Measurements from ENCODE around the gene RHEB.

RHEB gene

GRCh38 chr7:151511270-151511669, 8.4 kb downstream of the RHEB start:
- H3K27ac ChIP-seq, result no peak overlapping the region

GRCh38 chr7:151509670-151510333, 9.9 kb downstream of the RHEB start:
- no peak overlapping the region for H3K4me3 ChIP-seq (ENCODE audit: low read depth, low read length)
- no peak for DNase-seq
- H3K36me3 ChIP-seq (replicated peaks), result no peaks in the 10 kb centered on the region
- H3K27me3 ChIP-seq (replicated peaks), result no peaks in the 10 kb centered on the region
- no peak for TF ChIP-seq CTCF (IDR thresholded peaks at IDR 0.05; ENCODE audit: low read depth, low read length, missing control alignments)
- H3K27ac ChIP-seq, result no peak overlapping the region
- in situ Hi-C loops (cut with HindIII; ENCODE audit: low pct_ligation_motif_present, low sequenced_read_pairs), result no loop called here

More at GRCh38 chr7:151511270-151511669, 8.4 kb downstream of the RHEB start:
- TF ChIP-seq CTCF (IDR thresholded peaks at IDR 0.05; ENCODE audit: low read depth, low read length, missing control alignments), result no peak
- H3K27me3 ChIP-seq (replicated peaks), result no peaks in the 10 kb centered on the region
- H3K36me3 ChIP-seq (replicated peaks), result no peaks in the 10 kb centered on the region
- in situ Hi-C loops (cut with HindIII; ENCODE audit: low pct_ligation_motif_present, low sequenced_read_pairs), result no loop called here
- DNase-seq, result no peak
- no peak overlapping the region for H3K4me3 ChIP-seq (ENCODE audit: low read depth, low read length)

- no peak for DNase-seq
- TF ChIP-seq CTCF (IDR thresholded peaks at IDR 0.05; ENCODE audit: low read depth, low read length, missing control alignments), result no peak
- in situ Hi-C loops (cut with HindIII; ENCODE audit: low pct_ligation_motif_present, low sequenced_read_pairs), result no loop called here
Observed at GRCh38 chr7:151508991-151509390, 10.7 kb downstream of the RHEB start.

GRCh38 chr7:151507806-151508205, 11.9 kb downstream of the RHEB start:
- no peak overlapping the region for H3K4me3 ChIP-seq (ENCODE audit: low read depth, low read length)

More at GRCh38 chr7:151508991-151509390, 10.7 kb downstream of the RHEB start:
- Histone ChIP-seq H3K27me3 (replicated peaks) (no peaks in the 10 kb centered on the region), H3K27ac (no peak overlapping the region), H3K36me3 (replicated peaks) (no peaks in the 10 kb centered on the region), H3K4me3 (ENCODE audit: low read depth, low read length) (no peak overlapping the region)

GRCh38 chr7:151506901-151507382, 12.8 kb downstream of the RHEB start:
- H3K4me3 ChIP-seq (ENCODE audit: low read depth, low read length), result no peak overlapping the region
- DNase-seq, result no peak
- peak; percentile 23 for TF ChIP-seq CTCF (IDR thresholded peaks at IDR 0.05; ENCODE audit: low read depth, low read length, missing control alignments)
- H3K27ac ChIP-seq, result no peak overlapping the region
- H3K27me3 ChIP-seq (replicated peaks), result no peaks in the 10 kb centered on the region
- in situ Hi-C loops (cut with HindIII; ENCODE audit: low pct_ligation_motif_present, low sequenced_read_pairs), result no loop called here
- no peaks in the 10 kb centered on the region for H3K36me3 ChIP-seq (replicated peaks)

More at GRCh38 chr7:151507806-151508205, 11.9 kb downstream of the RHEB start:
- no peak for TF ChIP-seq CTCF (IDR thresholded peaks at IDR 0.05; ENCODE audit: low read depth, low read length, missing control alignments)
- DNase-seq, result no peak
- H3K27me3 ChIP-seq (replicated peaks), result no peaks in the 10 kb centered on the region
- in situ Hi-C loops (cut with HindIII; ENCODE audit: low pct_ligation_motif_present, low sequenced_read_pairs), result no loop called here
- no peak overlapping the region for H3K27ac ChIP-seq
- H3K36me3 ChIP-seq (replicated peaks), result no peaks in the 10 kb centered on the region
